Activated T-cell treated with anti-CD3 and anti-CD28 coated beads, Interleukin-2, amount 50 U/mL, for 4 hours (primary cell): ENCODE measurements around the gene PLXDC2. TPM values are rescaled to one million over a fixed set of nuclear protein-coding genes. Genes with fewer than 3 reads are reported as not detected.

Experiments used
- ATAC-seq, 2 donors: fragments of 200-7000 bp; cut with Tn5 transposase; one replicate each; pipeline ENCODE4 v1.10.0; 2021
- DNase-seq: peaks from one replicate; pipeline ENCODE4 v3.0.0-alpha.2; 2020
- H3K27me3 Mint-ChIP-seq: one replicate; pipeline ENCODE4 v1.8.0; 2021; ENCODE audit warnings: low read depth, mixed read lengths
- H3K36me3 Mint-ChIP-seq: one replicate; pipeline ENCODE4 v1.8.0; 2022; ENCODE audit warnings: mixed read lengths; ENCODE audit not compliant: insufficient read depth
- H3K4me1 Mint-ChIP-seq: one replicate; pipeline ENCODE4 v1.8.0; 2021; ENCODE audit warnings: low read depth, mixed read lengths
- H3K4me3 Mint-ChIP-seq: one replicate; pipeline ENCODE4 v1.8.0; 2021; ENCODE audit warnings: mild to moderate bottlenecking, moderate library complexity, mixed read lengths
- H3K9me3 Mint-ChIP-seq: one replicate; pipeline ENCODE4 v1.8.0; 2021; ENCODE audit warnings: mixed read lengths
- total RNA-seq, 3 donors: library from RNA; stranded (reverse); gene quantifications; one replicate each; pipeline ENCODE4 v1.2.1, GENCODE V29; 2021

The PLXDC2 gene
- total RNA-seq, 3 donors from 2014 or later = 0.08 to 0.21 (median 0.16) TPM

DNA sequence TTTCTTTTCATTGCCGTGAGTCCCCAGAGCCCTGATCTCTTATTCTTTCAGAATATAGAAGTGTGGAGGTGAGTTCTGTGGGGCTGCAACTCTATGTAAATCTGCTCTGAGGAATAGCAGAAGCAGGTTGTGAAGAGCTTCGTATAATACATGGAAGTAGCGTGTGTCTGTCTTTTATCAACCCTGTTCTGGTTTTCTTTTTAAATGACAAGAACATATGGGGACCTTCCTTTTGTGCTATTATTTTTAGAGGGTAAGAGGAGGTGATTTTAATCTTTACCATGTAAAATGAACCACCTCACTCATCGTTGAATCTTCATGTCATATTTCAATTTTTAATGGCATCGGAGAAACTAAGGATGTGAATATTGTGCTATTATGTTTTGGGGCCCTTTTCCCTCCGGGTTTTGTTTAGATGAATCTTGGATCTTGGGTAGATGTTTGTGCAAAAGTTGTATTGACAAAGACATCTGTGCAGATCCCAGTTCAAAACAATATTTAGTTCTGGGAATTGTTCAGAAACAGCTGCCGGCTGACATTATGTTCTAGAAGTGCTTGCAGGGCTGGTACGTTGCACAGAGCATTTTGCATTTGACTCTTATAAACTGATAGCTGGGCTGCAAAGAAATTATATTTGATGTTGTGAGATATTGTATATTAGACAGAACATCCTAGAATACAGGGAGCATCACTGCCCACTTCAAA, 46.7 kb downstream of the PLXDC2 start:
- Mint-ChIP-seq H3K4me3 (no peak overlapping the region), H3K4me1 (no peaks in the 10 kb centered on the region), H3K36me3 (no peaks in the 10 kb centered on the region), H3K27me3 (no peaks in the 10 kb centered on the region), H3K9me3 (peaks cover 9% of the 10 kb centered on the region)
- no peak for ATAC-seq
- DNase-seq = no peak

DNA sequence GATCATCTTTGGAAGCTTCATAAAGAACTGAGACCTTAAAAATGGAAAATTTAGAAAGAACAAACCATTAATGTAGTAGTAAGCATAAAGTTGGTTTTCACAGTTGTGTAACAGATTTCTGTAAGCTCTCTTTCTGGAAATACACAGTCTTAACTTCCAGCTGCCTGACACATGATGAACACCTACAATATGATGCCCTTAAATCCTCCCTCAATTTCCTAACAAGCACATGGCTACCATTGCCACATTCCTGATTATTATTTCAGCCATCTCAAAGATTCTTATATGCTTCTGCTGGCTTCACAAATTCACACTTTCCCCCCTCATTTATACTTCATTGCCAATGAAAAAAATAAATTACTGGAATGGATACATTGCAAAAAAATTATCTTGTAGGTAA, 49.4 kb downstream of the PLXDC2 start:
- no peaks in the 10 kb centered on the region for H3K36me3 Mint-ChIP-seq
- no peak overlapping the region for H3K4me3 Mint-ChIP-seq
- DNase-seq (no peak), ATAC-seq (no peak)
- no peaks in the 10 kb centered on the region for H3K4me1 Mint-ChIP-seq
- peaks cover 13% of the 10 kb centered on the region for H3K9me3 Mint-ChIP-seq
- no peaks in the 10 kb centered on the region for H3K27me3 Mint-ChIP-seq

DNA sequence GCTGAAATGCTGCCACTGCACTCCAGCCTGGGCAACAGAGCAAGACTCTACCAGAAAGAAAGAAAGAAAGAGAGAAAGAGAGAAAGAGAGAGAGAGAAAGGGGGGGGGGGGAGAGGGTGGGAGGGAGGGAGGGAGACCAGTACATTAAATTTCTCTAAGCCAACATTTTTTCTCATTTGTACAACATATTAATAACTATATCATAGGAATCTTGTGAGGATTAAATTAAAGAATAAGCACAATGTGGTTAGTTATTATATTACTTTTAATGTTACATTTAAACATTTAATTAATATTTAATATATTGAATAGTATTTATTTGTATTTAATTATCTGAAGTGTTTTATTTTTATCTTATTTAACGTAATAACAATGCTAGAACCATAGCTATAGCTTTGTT, 53.1 kb downstream of the PLXDC2 start:
- Mint-ChIP-seq H3K9me3 (peaks cover 11% of the 10 kb centered on the region), H3K36me3 (no peaks in the 10 kb centered on the region)

DNA sequence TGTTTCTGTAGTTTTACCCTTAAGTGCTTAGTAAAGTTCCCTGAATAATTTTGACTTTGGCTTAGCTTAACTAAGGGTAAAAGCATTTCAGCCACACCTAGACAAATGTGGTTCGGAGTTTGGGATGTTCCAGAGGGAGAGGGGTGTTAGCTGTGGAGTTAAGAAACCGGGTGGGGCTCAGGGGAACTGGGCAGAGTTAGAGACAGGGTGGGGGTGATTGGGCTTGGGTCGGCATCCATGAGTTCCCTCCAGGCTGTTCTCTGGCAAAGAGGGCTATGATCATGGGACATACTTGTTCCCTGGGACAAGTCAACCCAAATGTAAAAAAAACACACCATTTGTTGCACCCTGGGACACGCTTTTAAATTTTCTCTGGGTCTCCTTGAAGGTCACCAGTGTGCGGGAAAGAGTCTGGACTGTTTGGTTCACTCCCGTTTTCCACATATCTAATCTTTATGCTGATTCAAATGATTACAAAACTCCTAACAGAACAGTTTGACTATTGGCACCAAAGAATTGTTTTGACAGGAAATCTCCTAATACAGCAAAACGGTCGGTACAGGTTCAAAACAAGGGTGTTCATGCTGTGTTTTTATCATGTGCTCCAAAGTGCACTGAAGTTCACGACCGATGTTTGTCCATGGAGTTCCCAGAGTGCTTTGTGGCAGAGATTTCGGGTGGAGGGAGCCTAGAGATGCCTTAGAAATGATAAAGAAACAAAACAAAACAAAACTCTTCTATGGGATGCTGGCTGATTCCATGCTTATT, 56.5 kb downstream of the PLXDC2 start:
- Mint-ChIP-seq H3K9me3 (peaks cover 11% of the 10 kb centered on the region), H3K4me1 (no peaks in the 10 kb centered on the region), H3K4me3 (no peak overlapping the region), H3K36me3 (no peaks in the 10 kb centered on the region), H3K27me3 (no peaks in the 10 kb centered on the region)
- DNase-seq (no peak), ATAC-seq (no peak)

More for the DNA sequence above, 53.1 kb downstream of the PLXDC2 start:
- Mint-ChIP-seq H3K4me3 (no peak overlapping the region), H3K4me1 (no peaks in the 10 kb centered on the region), H3K27me3 (no peaks in the 10 kb centered on the region)
- no peak for DNase-seq
- ATAC-seq = no peak

DNA sequence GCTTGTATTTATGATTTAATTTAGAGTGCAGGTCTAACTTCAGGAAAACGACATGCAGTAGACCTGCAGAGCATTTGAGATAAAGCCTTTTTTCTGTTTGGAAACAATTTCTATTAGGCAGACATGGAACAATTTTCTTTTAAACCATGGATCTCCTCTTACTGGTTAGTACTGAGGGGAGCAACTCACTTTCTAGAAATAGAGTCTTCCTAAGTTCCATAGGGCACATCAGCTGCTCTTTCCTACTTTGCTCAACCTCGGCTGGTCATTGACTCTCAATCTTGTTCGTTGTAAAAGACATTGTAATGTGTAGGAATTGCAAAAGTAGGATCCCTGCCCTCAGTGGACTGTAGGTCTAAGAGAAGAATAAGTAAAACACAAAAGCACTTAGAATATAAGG, 58.0 kb downstream of the PLXDC2 start:
- Mint-ChIP-seq H3K4me3 (no peak overlapping the region), H3K36me3 (no peaks in the 10 kb centered on the region), H3K27me3 (no peaks in the 10 kb centered on the region), H3K9me3 (peaks cover 11% of the 10 kb centered on the region), H3K4me1 (no peaks in the 10 kb centered on the region)
- ATAC-seq = no peak
- no peak for DNase-seq

DNA sequence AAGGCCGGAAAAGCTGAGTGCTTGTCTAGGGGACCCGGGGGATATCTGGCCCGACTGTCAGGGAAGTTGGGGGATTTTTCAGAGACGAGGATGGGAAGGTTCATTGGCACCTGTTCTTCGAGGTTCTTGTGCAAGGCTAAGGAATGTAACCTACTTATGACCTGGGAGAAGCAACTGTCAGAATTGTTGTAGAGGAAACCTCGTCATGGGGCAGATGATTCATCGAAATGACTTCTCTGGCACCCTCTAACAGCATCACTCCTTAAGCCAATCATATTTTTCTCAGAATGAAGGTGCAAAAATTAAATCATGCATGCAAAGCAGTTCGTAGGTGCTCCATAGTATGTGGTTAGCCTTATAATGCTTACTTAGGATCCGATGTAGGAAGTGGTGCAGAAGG, 58.6 kb downstream of the PLXDC2 start:
- Mint-ChIP-seq H3K4me1 (no peaks in the 10 kb centered on the region), H3K27me3 (no peaks in the 10 kb centered on the region), H3K36me3 (no peaks in the 10 kb centered on the region), H3K4me3 (no peak overlapping the region), H3K9me3 (peaks cover 14% of the 10 kb centered on the region)
- DNase-seq = no peak
- ATAC-seq = no peak

DNA sequence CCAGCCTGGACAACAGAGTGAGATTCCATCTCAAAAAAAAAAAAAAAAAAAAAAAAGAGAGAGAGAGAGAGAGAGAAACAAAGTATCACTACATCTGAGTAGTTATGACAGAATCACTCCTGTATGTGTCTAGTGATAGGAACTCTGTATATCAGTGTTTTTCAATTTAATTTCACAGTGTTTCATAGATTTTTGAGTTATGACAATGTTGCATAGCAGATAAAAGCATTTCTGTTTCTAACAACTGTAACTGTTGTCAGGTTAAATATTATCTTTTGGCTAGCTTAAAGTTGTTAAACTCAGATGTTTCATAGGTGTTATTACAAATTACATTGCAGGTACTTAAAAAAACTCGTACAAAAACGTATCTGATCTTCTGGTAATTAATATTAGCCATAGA, 60.3 kb downstream of the PLXDC2 start:
- ATAC-seq (no peak), DNase-seq (no peak)
- H3K36me3 Mint-ChIP-seq = no peaks in the 10 kb centered on the region
- H3K4me3 Mint-ChIP-seq = no peak overlapping the region
- no peaks in the 10 kb centered on the region for H3K27me3 Mint-ChIP-seq
- no peaks in the 10 kb centered on the region for H3K4me1 Mint-ChIP-seq
- H3K9me3 Mint-ChIP-seq = peaks cover 17% of the 10 kb centered on the region

DNA sequence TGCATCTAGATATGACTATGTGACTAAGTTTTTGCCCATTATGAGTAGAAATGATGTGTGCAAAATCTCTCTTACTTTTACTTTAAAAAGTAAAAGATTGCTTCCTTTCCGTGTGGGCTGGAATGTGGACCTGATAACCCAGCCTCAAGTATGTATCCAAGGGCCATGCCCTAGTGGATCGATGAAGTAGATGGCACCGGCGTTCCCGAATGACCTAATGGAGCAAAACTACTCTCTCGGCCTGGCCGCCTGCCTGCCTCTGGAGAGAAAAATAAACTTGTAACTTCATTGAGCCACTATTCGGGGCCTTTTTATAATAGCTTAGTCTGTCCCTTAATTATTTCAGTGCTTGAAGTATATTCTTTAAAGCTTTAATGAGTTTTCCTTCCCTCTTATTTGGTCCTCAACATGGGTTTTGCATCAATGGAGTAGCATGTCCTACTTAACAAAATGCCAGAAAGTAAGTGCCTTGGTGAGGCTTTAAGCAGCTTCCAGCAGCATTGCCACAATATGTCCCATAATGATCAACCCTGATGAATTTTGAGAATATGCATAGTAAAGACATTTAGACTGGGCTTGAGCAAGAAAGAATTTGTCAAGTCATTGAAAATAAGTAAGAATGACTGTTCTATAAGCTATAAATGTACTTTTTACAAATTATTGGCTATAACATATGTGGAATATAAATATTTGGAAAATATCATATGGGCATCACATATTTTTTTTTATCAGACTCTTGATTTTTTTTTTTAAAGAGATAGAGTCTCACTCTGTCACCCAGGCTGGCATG, 61.4 kb downstream of the PLXDC2 start:
- Mint-ChIP-seq H3K9me3 (peaks cover 13% of the 10 kb centered on the region), H3K4me3 (no peak overlapping the region), H3K4me1 (no peaks in the 10 kb centered on the region), H3K27me3 (no peaks in the 10 kb centered on the region), H3K36me3 (no peaks in the 10 kb centered on the region)
- ATAC-seq (no peak), DNase-seq (no peak)

DNA sequence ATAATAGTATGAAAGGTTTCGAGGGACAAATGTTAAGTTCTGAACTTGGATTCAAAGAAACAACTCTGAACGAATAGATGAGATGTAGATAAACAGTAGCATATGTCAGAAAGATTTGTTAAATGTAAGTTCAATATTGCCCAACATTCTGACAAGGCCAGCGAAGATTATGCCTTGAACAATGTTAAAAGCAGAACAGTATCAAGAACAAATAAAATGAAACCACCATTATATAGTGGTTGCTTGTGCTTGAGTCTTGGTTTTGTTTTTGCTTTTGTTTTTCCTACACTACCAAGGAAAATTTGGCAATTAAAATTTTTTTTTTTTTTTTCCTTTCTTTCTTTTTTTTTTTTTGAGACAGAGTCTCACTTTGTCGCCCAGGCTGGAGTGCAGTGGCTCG, 66.4 kb downstream of the PLXDC2 start:
- no peak for DNase-seq
- Mint-ChIP-seq H3K4me1 (no peaks in the 10 kb centered on the region), H3K36me3 (no peaks in the 10 kb centered on the region), H3K4me3 (no peak overlapping the region), H3K9me3 (peaks cover 10% of the 10 kb centered on the region), H3K27me3 (no peaks in the 10 kb centered on the region)
- no peak for ATAC-seq

DNA sequence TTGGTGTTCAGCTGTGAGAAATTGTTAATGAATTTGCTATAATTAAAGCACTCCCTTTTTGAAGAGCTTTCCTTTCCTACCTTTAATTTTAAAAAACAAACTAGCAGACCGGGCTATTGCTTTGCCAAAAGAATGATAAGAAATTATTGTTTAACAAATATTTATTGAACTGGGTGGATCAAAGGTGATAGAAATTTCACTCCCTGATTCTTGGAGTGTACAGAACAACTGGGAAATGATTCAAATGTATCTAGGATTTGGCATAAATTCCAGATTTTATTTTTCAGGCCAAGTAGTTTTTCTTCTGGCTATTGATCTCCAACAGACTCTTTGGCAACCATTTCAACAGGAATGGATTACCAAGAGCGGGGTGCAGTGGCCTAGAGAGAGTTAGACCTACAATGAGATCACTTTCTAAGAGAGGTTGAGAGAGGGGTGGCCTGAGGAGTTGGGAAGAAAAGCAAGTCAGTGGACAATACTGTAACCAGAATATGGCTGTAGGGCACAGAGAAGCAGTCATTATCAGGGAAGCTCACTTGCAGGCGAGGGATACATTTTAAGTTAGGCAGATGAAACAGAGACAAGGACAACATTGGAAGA, 71.9 kb downstream of the PLXDC2 start:
- no peaks in the 10 kb centered on the region for H3K27me3 Mint-ChIP-seq
- DNase-seq (no peak), ATAC-seq (no peak)
- no peak overlapping the region for H3K4me3 Mint-ChIP-seq
- H3K9me3 Mint-ChIP-seq = no peaks in the 10 kb centered on the region
- H3K4me1 Mint-ChIP-seq = no peaks in the 10 kb centered on the region
- H3K36me3 Mint-ChIP-seq = no peaks in the 10 kb centered on the region

DNA sequence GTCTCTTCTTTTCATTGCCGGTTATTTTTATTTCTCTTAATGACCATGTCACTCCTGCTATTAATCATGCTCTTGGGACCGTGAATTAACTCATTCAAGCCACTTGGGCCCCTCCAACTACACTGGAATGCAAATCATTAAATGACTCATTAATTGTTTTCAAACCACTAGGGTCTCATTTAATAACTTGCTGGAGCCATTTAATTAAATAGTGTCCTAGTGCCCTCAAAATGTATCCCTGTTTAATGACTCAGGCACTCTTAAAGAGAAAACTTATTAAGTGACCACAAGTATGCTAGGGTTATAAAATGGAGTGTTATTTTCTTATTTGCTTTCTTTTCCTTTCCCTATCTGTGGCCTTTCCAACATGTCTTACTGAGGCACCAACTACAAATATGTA, 73.0 kb downstream of the PLXDC2 start:
- no peaks in the 10 kb centered on the region for H3K4me1 Mint-ChIP-seq
- H3K9me3 Mint-ChIP-seq = no peaks in the 10 kb centered on the region

DNA sequence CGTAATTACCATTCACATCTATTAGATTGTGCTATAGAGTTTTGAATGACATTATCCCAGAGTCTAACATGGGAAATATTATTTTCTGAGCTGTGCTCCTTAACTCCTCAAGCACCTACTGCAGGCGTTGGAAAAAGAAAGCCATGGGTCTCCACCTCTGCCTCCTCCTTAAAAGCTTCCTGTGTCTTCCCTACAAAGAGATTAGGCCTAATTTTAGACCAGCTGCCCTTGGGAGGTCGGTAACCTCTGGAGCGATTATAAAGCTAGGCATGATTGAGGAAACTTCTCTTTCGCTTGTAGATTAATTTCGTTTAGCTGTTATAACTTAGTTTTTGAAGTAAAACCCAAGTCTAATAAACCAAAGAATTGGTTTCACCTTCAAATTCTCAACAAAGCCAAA, 75.2 kb downstream of the PLXDC2 start:
- Mint-ChIP-seq H3K9me3 (peaks cover 3% of the 10 kb centered on the region), H3K4me1 (no peaks in the 10 kb centered on the region), H3K4me3 (no peak overlapping the region), H3K36me3 (no peaks in the 10 kb centered on the region), H3K27me3 (no peaks in the 10 kb centered on the region)
- DNase-seq (no peak), ATAC-seq (no peak)

More for the DNA sequence above, 73.0 kb downstream of the PLXDC2 start:
- DNase-seq (no peak), ATAC-seq (no peak)
- H3K4me3 Mint-ChIP-seq = no peak overlapping the region
- H3K36me3 Mint-ChIP-seq = no peaks in the 10 kb centered on the region
- no peaks in the 10 kb centered on the region for H3K27me3 Mint-ChIP-seq

DNA sequence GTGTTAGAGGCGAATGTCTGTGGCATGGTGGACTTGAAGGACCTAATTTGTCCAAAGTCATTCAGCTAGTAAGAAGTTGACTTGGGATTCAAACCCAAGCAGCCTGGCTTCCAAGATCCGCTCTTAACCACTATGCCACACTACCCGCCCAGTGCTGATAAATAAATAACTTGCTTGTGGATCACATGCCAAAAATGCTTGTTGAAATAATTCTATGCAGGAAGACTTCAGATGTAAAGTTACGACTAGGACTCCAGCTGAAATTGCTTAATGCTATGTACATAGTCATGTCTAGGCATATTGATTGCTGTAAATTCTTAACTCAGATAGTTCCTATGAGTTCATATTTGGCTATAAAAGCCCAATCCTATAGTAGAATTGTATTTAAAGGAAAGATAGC, 76.0 kb downstream of the PLXDC2 start:
- Mint-ChIP-seq H3K4me1 (no peaks in the 10 kb centered on the region), H3K4me3 (no peak overlapping the region)
- ATAC-seq = no peak

DNA sequence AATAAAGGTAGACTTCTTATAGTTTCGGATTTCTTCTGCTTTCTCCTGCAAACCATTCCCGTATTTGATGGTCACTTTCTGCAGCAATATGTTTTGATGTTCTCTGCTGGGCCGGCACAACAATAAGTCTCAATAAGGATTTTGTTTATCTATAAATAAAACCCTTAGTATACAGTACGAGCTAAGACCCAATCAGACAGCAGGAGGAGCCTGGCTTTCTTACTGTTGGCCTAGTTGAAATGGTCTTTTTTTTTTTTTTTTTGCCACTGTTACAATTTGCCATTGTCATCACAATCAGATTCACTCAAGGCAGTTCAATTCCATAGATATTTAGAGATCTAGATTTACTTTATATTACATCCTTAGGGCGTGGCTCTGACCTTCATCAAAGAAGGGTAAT, 76.4 kb downstream of the PLXDC2 start:
- ATAC-seq = no peak
- H3K4me3 Mint-ChIP-seq = no peak overlapping the region
- no peak for DNase-seq
- H3K36me3 Mint-ChIP-seq = no peaks in the 10 kb centered on the region
- no peaks in the 10 kb centered on the region for H3K27me3 Mint-ChIP-seq
- H3K4me1 Mint-ChIP-seq = no peaks in the 10 kb centered on the region
- peaks cover 3% of the 10 kb centered on the region for H3K9me3 Mint-ChIP-seq

More for the DNA sequence above, 76.0 kb downstream of the PLXDC2 start:
- Mint-ChIP-seq H3K36me3 (no peaks in the 10 kb centered on the region), H3K9me3 (peaks cover 3% of the 10 kb centered on the region), H3K27me3 (no peaks in the 10 kb centered on the region)
- DNase-seq = no peak
